GM12878 (cell line): ENCODE measurements around the gene DIAPH1. TPM values are rescaled to one million over a fixed set of nuclear protein-coding genes. Genes with fewer than 3 reads are reported as not detected.

Source experiments
- ATAC-seq: fragments of 200-7000 bp; cut with Tn5 transposase; 3 replicates; pipeline ENCODE4 v1.9.1; 2020; ENCODE audit warnings: mild to moderate bottlenecking, moderate library complexity
- BruUV-seq: library from RNA; stranded (reverse); fragments of 400-500 nt; replicated peaks from 2 replicates; lab custom pipeline; 2021; lab: Mats Ljungman, UMichigan
- CTCF ChIA-PET: fragments of 300-600 bp; sonication (Branson Sonifier 250); formaldehyde crosslinking; extraction: SDS; loops from one replicate; lab custom pipeline; 2021; ENCODE audit warnings: inconsistent platforms; lab: Yijun Ruan, JAX
- POLR2A ChIA-PET: fragments of 350-600 bp; formaldehyde crosslinking; extraction: SDS; loops from one replicate; lab custom pipeline; 2021; ENCODE audit warnings: inconsistent platforms; lab: Charles Lee
- RAD21 ChIA-PET: fragments of 300-600 bp; sonication (Branson Sonifier 250); formaldehyde crosslinking; loops from one replicate; lab custom pipeline; 2023; ENCODE audit warnings: antibody characterized with exemption; ENCODE audit not compliant: unreplicated experiment; lab: Charles Lee
- SMC1A ChIA-PET: fragments of 300-600 bp; sonication (Branson Sonifier 250); formaldehyde crosslinking; loops from one replicate; lab custom pipeline; 2023; ENCODE audit not compliant: unreplicated experiment, uncharacterized antibody; lab: Charles Lee
- DNase-seq: peaks from one replicate; pipeline ENCODE4 v3.0.0-alpha.2; 2011; ENCODE audit warnings: low read depth, low spot score
- FAIRE-seq: peaks from 3 replicates; lab custom pipeline; 2011; peaks lifted over from hg19 to GRCh38; lab: Jason Lieb, UNC
- H2AFZ ChIP-seq: 2 replicates; pipeline ENCODE4 v1.6.0; 2011; ENCODE audit warnings: low read depth, low read length, control low read depth; ENCODE audit not compliant: control insufficient read depth
- H3K27ac ChIP-seq: 2 replicates; pipeline ENCODE4 v1.5.1; 2011; ENCODE audit warnings: control low read depth; ENCODE audit not compliant: control insufficient read depth, insufficient read depth
- H3K27me3 ChIP-seq, 2 experiments: replicated peaks in 1 of 2; 2 replicates each; pipeline versions ENCODE4 v1.6.0 to v1.6.1; 2011; ENCODE audit warnings: low read length in 1 of 2; ENCODE audit not compliant: control insufficient read depth in 2 of 2, insufficient read depth in 2 of 2
- H3K36me3 ChIP-seq, 2 experiments: 2 replicates each; pipeline ENCODE4 v1.5.1; 2011; ENCODE audit warnings: low read length in 1 of 2; ENCODE audit not compliant: control insufficient read depth in 2 of 2, insufficient read depth in 2 of 2
- H3K4me1 ChIP-seq: 2 replicates; pipeline ENCODE4 v1.6.1; 2011; ENCODE audit warnings: mild to moderate bottlenecking, low read length, moderate library complexity, mixed read lengths; ENCODE audit not compliant: control insufficient read depth, insufficient read depth
- H3K4me2 ChIP-seq: 2 replicates; pipeline ENCODE4 v1.6.0; 2011; ENCODE audit warnings: control low read depth; ENCODE audit not compliant: control insufficient read depth, insufficient read depth
- H3K4me3 ChIP-seq: fragments of 200-600 bp; sonication (generic); 2 replicates; pipeline ENCODE4 v1.5.1; 2016
- H3K79me2 ChIP-seq: 2 replicates; pipeline ENCODE4 v1.6.0; 2011; ENCODE audit warnings: low read length; ENCODE audit not compliant: control insufficient read depth, insufficient read depth
- H3K9ac ChIP-seq: 2 replicates; pipeline ENCODE4 v1.8.0; 2011; ENCODE audit warnings: low read length, control low read depth, mixed read lengths; ENCODE audit not compliant: control insufficient read depth, insufficient read depth
- H3K9me3 ChIP-seq: replicated peaks from 3 replicates; pipeline ENCODE4 v1.5.1; 2011; ENCODE audit warnings: mild to moderate bottlenecking, low read length; ENCODE audit not compliant: control insufficient read depth, insufficient read depth
- H4K20me1 ChIP-seq: 2 replicates; pipeline ENCODE4 v1.6.0; 2011; ENCODE audit not compliant: control insufficient read depth, insufficient read depth
- EED ChIP-seq: sonication (generic); IDR thresholded peaks from 2 replicates; pipeline ENCODE4 v1.6.1; 2016; ENCODE audit warnings: antibody characterized with exemption, low read depth
- NFYB ChIP-seq: IDR thresholded peaks from 2 replicates; pipeline ENCODE4 v1.6.1; 2011; ENCODE audit warnings: low read depth, mild to moderate bottlenecking, low read length, improper control_type of control experiment, moderate library complexity; ENCODE audit not compliant: insufficient read depth
- ZNF622 ChIP-seq: fragments of 450-650 bp; IDR thresholded peaks from 2 replicates; pipeline ENCODE4 v1.6.1; 2017; ENCODE audit warnings: mild to moderate bottlenecking, inconsistent platforms
- ZSCAN29 ChIP-seq: fragments of 450-650 bp; IDR thresholded peaks from 2 replicates; pipeline ENCODE4 v1.6.1; 2017; ENCODE audit warnings: mild to moderate bottlenecking, moderate library complexity
- WGBS: methylation state at CpG from one replicate; pipeline ENCODE4 v1.1.6; 2016; ENCODE audit warnings: low lambda C conversion rate; ENCODE audit not compliant: insufficient replicate concordance, insufficient coverage; ENCODE audit errors: missing lambda C conversion rate; 5-methylcytosine and 5-hydroxymethylcytosine counted together
- in situ Hi-C: fragments of 300-500 bp; cut with MboI; formaldehyde crosslinking; loops from 9 replicates; pipeline ENCODE4 v1.14.3; 2018; ENCODE audit warnings: mixed read lengths
- intact Hi-C: fragments of 100-400 bp; cut with micrococcal nuclease; formaldehyde crosslinking; loops from one replicate; pipeline ENCODE4 v1.14.2; 2022; ENCODE audit not compliant: unreplicated experiment
- polyA plus RNA-seq, 11 experiments: library from polyadenylated mRNA; depleted of rRNA in 4 of 11; unstranded in 6 of 11; stranded (reverse) in 5 of 11; fragments of >200 nt; fragmentation: Nextera tagmentation in 4 of 11; fragmentation: Illumina TruSeq in 1 of 11; extraction: Ambion mirVana in 4 of 11; extraction: Trizol in 1 of 11; gene quantifications; 1 replicate in 1 of 11; 2 replicates in 10 of 11; pipeline versions ENCODE4 v1.2.1 to v1.2.3, GENCODE V29; 2011 to 2016; ENCODE audit warnings: inconsistent platforms in 2 of 11, missing spikeins in 2 of 11, low read depth in 1 of 11
- total RNA-seq, 4 experiments: library from RNA; depleted of rRNA in 3 of 4; stranded (reverse); fragments of >200 nt in 3 of 4; fragmentation: Illumina TruSeq in 1 of 4; extraction: Trizol in 1 of 4; gene quantifications; 2 replicates each; pipeline versions ENCODE4 v1.2.1 to v1.2.3, GENCODE V29; 2013 to 2021
- TF ChIP-seq, protein P1 (sequence below): IDR thresholded peaks from 2 replicates; pipeline ENCODE4 v1.6.1; 2012; ENCODE audit warnings: low read depth, low read length, improper control_type of control experiment
- TF ChIP-seq, protein P2 (sequence below): fragments of 450-650 bp; IDR thresholded peaks from 2 replicates; pipeline ENCODE4 v1.6.1; 2017; ENCODE audit warnings: mild to moderate bottlenecking, low read depth, inconsistent platforms; ENCODE audit not compliant: poor library complexity, severe bottlenecking
- TF ChIP-seq, protein P3 (sequence below): IDR thresholded peaks from 2 replicates; pipeline ENCODE4 v1.6.1; 2011; ENCODE audit warnings: borderline replicate concordance, low read depth, mild to moderate bottlenecking, moderate library complexity, low read length; ENCODE audit not compliant: insufficient read depth, poor library complexity, severe bottlenecking

The DIAPH1 gene
- total and polyA plus RNA-seq, 10 of the 15 experiments (the other 5 are each of a cell fraction or from before 2014, with no cell fraction given) = 37.8 to 168 (median 59.0) TPM

- H3K9me3 ChIP-seq = no peaks in the 10 kb centered on the region; the same call in 2 of the 3 replicates
- 82% methylated on average over 14 of the region's 14 CpGs for WGBS
- POLR2A ChIA-PET = interaction anchor here (0.5 to 1.1 kb wide), 3 partner anchors 12 to 45 kb away, joined by 3 read pairs; no protein-coding TSS in a partner anchor
- peaks cover 21% of the 10 kb centered on the region for H3K4me1 ChIP-seq
- in situ Hi-C loops = no loop called here
- BruUV-seq = no TSS peak
- SMC1A ChIA-PET = interaction anchor here (1.5 to 2.3 kb wide), 2 partner anchors 13 to 33 kb away, joined by 4 to 8 read pairs; partner anchors contain the start of gene PCDHGC3
- H2AFZ ChIP-seq = no peak within 1 kb of the TSS
- CTCF ChIA-PET = interaction anchor here (0.9 to 3.4 kb wide), 6 partner anchors 12 to 77 kb away, joined by 3 to 23 read pairs (median 4); partner anchors contain the start of genes PCDHGA11 and PCDHGC3
- FAIRE-seq (no peak), DNase-seq (no peak), ATAC-seq (no peak)
- H3K27ac ChIP-seq = no peak within 1 kb of the TSS
- no peak within 1 kb of the TSS for H3K4me3 ChIP-seq
- H3K79me2 ChIP-seq = no peaks in the 10 kb centered on the region
- no peak within 1 kb of the TSS for H3K4me2 ChIP-seq
- intact Hi-C loops = no loop called here
- H3K36me3 ChIP-seq = no peaks in the 10 kb centered on the region; a peak in 1 of 4 replicates
- H3K9ac ChIP-seq = no peak within 1 kb of the TSS
- H3K27me3 ChIP-seq = peaks cover 0 to 3% of the 10 kb centered on the region in 2 experiments; a peak in 2 of 4 replicates
- RAD21 ChIA-PET = interaction anchor here (0.7 to 1.6 kb wide), 3 partner anchors 12 to 58 kb away, joined by 3 to 5 read pairs (median 3); partner anchors contain the start of genes PCDHGA12 and PCDHGC3
- no peak for TF ChIP-seq EED
- TF ChIP-seq ZNF622 = no peak
- TF ChIP-seq, protein P1, sequence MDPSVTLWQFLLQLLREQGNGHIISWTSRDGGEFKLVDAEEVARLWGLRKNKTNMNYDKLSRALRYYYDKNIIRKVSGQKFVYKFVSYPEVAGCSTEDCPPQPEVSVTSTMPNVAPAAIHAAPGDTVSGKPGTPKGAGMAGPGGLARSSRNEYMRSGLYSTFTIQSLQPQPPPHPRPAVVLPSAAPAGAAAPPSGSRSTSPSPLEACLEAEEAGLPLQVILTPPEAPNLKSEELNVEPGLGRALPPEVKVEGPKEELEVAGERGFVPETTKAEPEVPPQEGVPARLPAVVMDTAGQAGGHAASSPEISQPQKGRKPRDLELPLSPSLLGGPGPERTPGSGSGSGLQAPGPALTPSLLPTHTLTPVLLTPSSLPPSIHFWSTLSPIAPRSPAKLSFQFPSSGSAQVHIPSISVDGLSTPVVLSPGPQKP = no peak
- no peak for TF ChIP-seq ZSCAN29
- TF ChIP-seq, protein P2, sequence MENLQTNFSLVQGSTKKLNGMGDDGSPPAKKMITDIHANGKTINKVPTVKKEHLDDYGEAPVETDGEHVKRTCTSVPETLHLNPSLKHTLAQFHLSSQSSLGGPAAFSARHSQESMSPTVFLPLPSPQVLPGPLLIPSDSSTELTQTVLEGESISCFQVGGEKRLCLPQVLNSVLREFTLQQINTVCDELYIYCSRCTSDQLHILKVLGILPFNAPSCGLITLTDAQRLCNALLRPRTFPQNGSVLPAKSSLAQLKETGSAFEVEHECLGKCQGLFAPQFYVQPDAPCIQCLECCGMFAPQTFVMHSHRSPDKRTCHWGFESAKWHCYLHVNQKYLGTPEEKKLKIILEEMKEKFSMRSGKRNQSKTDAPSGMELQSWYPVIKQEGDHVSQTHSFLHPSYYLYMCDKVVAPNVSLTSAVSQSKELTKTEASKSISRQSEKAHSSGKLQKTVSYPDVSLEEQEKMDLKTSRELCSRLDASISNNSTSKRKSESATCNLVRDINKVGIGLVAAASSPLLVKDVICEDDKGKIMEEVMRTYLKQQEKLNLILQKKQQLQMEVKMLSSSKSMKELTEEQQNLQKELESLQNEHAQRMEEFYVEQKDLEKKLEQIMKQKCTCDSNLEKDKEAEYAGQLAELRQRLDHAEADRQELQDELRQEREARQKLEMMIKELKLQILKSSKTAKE = no peak
- no peak for TF ChIP-seq NFYB
- TF ChIP-seq, protein P3, sequence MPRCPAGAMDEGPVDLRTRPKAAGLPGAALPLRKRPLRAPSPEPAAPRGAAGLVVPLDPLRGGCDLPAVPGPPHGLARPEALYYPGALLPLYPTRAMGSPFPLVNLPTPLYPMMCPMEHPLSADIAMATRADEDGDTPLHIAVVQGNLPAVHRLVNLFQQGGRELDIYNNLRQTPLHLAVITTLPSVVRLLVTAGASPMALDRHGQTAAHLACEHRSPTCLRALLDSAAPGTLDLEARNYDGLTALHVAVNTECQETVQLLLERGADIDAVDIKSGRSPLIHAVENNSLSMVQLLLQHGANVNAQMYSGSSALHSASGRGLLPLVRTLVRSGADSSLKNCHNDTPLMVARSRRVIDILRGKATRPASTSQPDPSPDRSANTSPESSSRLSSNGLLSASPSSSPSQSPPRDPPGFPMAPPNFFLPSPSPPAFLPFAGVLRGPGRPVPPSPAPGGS = no peak
- TF ChIP-seq, all 136 proteins: peak for 0
- no peaks in the 10 kb centered on the region for H4K20me1 ChIP-seq
Observed at GRCh38 chr5:141488591-141489561, 129.9 kb downstream of the DIAPH1 start, which contains the start of gene PCDHGC5. TSS of gene PCDHGC5 (plus strand) at chr5:141489081. CDS start at chr5:141489241, 160 bp downstream.
